Endometrial microvascular endothelial cells (primary cell): ENCODE results near the gene ZNF217. TPM values are rescaled to one million over a fixed set of nuclear protein-coding genes. Genes with fewer than 3 reads are reported as not detected.
"Not testable (repeated sequence)": the region's sequence is repeated elsewhere in the genome, so short reads cannot be mapped to it uniquely, and the experiment has no call there.

Experiments used
- in situ Hi-C: cut with HindIII; loops from 2 replicates; pipeline ENCODE4 v1.10.0; 2017; ENCODE audit warnings: low sequenced_read_pairs, low pct_unique_long_range_greater_than_20kb; ENCODE audit errors: inconsistent ontology term
- total RNA-seq: library from RNA; depleted of rRNA; stranded (reverse); fragments of >200 nt; gene quantifications from one replicate; pipeline ENCODE4 v1.2.3, GENCODE V29; 2015; ENCODE audit errors: inconsistent ontology term

Gene ZNF217
- total RNA-seq, 1 donor from 2014 or later: 15.1 TPM

DNA sequence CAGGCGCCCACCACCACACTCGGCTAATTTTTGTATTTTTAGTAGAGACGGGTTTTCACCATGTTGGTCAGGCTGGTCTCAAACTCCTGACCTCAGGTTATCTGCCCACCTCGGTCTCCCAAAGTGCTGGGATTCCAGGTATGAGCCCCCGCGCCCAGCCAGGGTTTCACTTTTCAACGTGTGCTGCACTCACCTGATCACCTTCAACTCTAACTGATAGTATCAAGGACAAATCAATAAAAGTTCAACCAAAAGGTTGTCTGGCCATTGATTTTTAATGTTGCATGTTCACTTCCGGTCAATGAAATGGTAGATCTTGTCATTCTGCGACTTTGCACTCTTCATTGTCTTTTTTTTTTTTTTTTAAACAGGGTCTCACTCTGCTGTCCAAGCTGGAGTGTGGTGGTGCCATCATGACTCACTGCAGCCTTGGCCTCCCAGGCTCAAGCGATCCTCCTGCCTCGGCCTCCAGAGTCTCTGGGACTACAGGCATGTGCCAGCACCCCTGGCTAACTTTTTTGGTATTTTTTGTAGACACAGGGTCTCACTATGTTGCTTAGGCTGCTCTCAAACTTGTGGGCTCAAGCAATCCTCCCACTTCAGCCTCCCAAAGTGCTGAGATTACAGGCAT is 37.3 kb downstream of the ZNF217 start:
- in situ Hi-C loops: no loop called here

GRCh38 chr20:53555816-53556215 is 37.8 kb downstream of the ZNF217 start:
- in situ Hi-C loops: no loop called here

- in situ Hi-C loops: no loop called here
Measured at GRCh38 chr20:53555081-53555480, 38.6 kb downstream of the ZNF217 start.

DNA sequence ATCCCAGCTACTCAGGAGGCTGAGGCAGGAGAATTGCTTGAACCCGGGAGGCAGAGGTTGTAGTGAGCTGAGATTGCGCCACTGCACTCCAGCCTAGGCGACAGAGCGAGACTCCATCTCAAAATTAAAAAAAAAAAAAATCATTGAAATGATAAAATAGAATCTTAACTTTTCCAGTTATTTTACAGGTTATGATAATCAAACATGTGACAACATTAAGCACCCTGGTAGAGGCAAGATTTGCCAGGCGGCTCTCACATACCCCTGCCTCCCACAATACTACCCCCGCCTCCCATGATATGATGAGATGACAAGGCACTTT is 41.1 kb downstream of the ZNF217 start:
- in situ Hi-C loops: not testable (repeated sequence)

DNA sequence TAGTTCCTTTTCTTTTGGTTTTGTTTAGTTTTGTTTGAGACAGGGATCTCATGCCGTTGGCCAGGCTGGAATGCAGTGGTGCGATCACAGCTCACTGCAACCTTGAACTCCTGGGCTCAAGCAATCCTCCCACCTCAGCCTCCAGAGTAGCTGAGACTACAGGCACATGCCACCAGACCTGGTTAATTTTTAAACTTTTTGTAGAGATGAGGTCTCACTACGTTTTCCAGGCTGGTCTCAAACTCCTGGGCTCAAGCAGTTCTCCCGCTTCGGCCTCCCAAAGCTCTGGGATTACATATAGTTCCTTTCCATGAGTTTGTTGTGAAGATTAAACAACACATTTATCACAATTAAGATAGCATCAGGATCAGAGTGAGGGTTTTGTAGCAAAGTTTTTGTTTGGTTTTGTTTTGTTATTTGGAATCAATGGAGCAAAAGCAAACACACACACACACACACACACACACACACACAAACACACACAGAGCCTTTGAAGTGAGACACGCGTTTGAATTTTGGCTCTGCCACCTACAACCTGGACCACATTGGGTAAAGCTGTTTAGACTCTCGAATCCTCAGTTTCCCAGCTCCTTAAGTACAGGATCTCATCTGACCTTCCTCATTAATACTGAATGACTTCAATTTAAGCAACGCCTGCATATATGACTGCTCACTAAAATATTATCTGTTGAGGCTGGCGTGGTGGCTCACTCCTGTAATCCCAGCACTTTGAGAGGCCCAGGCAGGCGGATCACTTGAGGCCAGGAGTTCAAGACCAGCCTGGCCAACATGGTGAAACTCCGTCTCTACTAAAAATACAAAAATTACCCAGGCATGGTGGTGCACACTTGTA is 41.7 kb downstream of the ZNF217 start:
- in situ Hi-C loops: not testable (repeated sequence)

DNA sequence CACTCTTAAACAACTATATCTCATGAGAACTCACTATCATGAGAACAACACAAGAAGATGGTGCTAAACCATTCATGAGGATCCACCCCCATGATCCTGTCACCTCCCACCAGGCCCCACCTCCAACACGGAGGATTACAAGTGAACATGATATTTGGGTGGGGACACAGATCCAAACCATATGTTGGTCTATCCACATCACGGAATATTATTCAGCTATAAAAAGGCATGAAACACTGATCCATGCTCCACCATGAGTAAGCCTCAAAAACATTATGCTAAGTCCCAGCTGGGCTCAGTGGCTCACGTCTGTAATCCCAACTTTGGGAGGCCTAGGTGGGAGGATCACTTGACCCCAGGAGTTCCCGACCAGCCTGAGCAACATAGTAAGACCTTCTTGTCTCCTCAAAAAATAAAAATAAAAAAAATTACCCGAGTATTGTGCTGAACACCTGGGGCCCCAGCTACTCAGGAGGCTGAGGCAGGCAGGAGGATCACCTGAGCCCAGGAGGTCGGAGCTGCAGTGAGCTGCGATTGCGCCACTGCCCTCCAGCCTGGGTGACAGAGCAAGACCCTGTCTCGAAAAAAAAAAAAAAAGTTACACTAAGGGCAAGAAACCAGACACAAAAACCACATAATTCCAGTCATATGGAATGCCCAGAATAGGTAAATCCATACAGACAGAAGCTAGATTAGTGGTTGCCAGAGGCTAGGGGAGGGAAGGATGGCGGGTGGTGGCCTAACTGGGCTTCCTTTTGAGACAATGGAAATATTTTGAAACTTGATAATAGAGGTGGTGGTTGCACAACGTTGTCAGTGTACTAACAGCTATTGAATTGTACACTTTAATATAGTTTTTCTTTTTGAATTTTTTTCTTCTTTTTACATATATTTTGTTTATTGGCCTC is 43.1 kb downstream of the ZNF217 start:
- in situ Hi-C loops: no loop called here

- in situ Hi-C loops: no loop called here
Measured at GRCh38 chr20:53547664-53548239, 45.9 kb downstream of the ZNF217 start.

DNA sequence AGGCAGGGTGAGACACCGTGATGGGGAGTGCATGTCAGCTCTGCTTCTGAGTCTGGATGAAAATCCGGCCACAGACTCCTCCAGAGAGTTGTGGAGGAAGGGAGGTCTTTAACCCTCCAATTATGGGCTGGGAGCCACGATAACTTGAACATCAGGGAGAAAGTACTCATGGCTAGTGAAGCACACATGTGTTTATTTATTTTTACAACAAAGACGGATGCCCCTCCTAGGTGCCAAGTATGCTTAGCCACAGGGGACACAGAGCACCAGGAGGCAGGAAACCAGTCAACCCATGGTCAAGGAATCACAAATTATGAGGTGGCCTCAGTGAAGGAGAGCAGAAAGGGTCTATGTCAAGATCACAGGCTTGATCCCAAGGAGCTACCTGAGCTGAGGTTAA is 54.1 kb downstream of the ZNF217 start:
- in situ Hi-C loops: no loop called here

DNA sequence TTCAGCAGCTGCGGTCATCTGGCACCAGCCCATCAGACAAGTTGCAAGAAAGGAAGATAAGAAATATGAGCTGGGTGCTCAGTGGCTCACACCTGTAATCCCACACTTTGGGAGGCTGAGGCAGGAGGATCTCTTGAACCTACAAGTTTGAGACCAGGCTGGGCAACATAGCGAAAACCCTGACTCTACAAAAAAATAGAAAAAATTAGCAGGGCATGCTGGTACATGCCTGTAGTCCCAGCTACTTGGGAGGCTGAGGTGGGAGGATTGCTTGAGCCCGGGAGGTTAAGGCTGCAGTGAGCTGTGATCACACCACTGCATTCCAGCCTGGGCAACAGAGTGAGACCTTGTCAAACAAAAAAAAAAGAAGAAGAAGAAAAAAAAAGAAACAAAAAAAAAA is 57.3 kb downstream of the ZNF217 start:
- in situ Hi-C loops: not testable (repeated sequence)

GRCh38 chr20:53535878-53536277 is 57.8 kb downstream of the ZNF217 start:
- in situ Hi-C loops: no loop called here

DNA sequence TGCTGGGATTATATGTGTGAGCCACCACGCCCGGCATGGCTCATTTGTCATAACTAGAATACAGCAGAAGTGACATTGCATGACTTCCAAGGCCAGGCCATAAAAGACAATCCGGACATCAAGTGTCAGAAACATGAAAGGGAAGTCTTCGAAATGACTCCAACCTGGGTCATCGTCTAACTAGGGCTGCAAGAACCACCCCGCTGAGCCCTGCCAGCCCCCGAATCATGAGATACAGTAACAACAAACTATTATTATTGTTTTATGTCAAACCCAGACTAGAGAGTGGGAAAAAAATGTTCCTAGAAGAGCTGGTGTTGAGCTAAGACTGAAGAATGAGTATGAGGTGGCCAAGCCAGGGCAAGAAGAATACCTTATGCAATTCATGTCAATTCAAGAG is 59.6 kb downstream of the ZNF217 start:
- in situ Hi-C loops: no loop called here

GRCh38 chr20:53533500-53533899 is 60.1 kb downstream of the ZNF217 start:
- in situ Hi-C loops: no loop called here

DNA sequence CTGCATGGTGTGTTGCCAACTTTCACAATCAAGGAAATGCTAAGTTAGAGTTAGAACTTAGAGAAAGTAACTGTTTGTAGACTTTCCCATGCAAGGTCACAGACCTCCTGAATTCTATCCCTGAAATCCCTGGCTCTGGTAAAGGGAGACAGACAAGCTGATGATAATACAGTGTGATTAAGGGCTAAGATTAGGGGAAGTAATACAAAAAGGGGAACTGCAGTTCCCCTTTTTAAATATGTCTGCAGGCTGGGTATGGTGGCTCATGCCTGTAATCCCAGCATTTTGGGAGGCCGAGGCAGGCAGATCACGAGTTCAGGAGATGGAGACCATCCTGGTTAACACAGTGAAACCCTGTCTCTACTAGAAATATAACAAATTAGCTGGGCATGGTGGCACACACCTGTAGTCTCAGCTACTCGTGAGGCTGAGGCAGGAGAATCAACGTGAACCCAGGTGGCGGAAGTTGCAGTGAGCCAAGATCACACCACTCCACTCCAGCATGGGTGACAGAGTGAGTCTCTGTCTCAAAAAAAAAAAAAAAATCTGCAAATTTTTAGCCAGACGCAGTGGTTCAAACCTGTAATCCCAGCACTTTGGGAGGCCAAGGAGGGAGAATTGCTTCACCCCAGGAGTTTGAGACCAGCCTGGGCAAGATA is 60.9 kb downstream of the ZNF217 start:
- in situ Hi-C loops: not testable (repeated sequence)

DNA sequence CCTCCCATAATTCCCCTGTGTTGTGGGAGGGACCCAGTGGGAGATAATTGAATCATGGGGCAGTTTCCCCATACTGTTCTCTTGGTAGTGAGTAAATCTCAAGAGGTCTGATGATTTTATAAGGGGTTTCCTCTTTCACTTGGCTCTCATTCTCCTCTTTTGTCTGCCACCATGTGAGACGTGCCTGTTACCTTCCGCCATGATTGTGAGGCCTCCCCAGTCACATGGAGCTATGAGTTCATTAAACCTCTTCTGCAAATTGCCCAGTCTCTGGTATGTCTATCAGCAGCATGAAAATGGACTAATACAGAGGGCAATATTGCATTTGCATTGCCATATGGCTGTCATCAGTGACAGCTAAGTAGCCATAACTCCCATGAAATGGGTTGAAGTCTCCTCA is 63.2 kb downstream of the ZNF217 start:
- in situ Hi-C loops: no loop called here

- in situ Hi-C loops: no loop called here
Measured at GRCh38 chr20:53529658-53530057, 64.0 kb downstream of the ZNF217 start.

- in situ Hi-C loops: no loop called here
Measured at GRCh38 chr20:53527196-53527595, 66.4 kb downstream of the ZNF217 start.

GRCh38 chr20:53524589-53525312 is 68.9 kb downstream of the ZNF217 start:
- in situ Hi-C loops: no loop called here

DNA sequence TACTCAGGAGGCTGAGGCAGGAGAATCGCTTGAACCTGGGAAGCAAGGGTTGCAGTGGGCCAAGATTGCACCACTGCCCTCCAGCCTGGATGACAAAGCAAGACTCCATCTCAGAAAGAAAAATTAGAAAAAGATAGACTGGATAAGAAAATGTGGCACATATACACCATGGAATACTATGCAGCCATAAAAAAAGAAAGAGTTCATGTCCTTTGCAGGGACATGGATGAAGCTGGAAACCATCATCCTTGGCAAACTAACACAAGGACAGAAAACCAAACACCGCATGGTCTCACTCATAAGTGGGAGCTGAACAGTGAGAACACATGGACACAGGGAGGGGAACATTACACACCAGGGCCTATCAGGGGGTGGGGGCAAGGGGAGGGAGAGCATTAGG is 70.0 kb downstream of the ZNF217 start:
- in situ Hi-C loops: not testable (repeated sequence)
